HepG2 (cell line): ENCODE results near the gene TUBB2B. TPM values are rescaled to one million over a fixed set of nuclear protein-coding genes. Genes with fewer than 3 reads are reported as not detected.

Experiments used
- AHR ChIP-seq: IDR thresholded peaks from 2 replicates; pipeline ENCODE4 v1.6.1; 2018; ENCODE audit warnings: missing genetic modification reagents, missing compliant biosample characterization
- BRCA1 ChIP-seq: sonication (generic); formaldehyde crosslinking; IDR thresholded peaks from 2 replicates; pipeline ENCODE4 v1.4.0; 2020; ENCODE audit warnings: missing genetic modification reagents
- ELF3 ChIP-seq: IDR thresholded peaks from 2 replicates; pipeline ENCODE4 v1.6.1; 2016; ENCODE audit warnings: missing genetic modification reagents, missing compliant biosample characterization
- HNF4G ChIP-seq, 2 experiments: sonication (generic) in 1 of 2; formaldehyde crosslinking in 1 of 2; IDR thresholded peaks; 2 replicates each; pipeline versions ENCODE4 v1.4.0 to v1.6.1; 2011 to 2020; ENCODE audit warnings: borderline replicate concordance in 2 of 2, low read depth in 2 of 2, mild to moderate bottlenecking in 2 of 2, low read length in 1 of 2, missing genetic modification reagents in 1 of 2, moderate library complexity in 1 of 2
- HOXD1 ChIP-seq: sonication (generic); formaldehyde crosslinking; IDR thresholded peaks from 2 replicates; pipeline ENCODE4 v1.5.0; 2020; ENCODE audit warnings: missing genetic modification reagents
- KDM1A ChIP-seq: IDR thresholded peaks from 2 replicates; pipeline ENCODE4 v1.6.1; 2016; ENCODE audit warnings: missing compliant biosample characterization
- NFE2L2 ChIP-seq: fragments of 150-350 bp; IDR thresholded peaks from 2 replicates; pipeline ENCODE4 v1.6.1; 2014; ENCODE audit warnings: low read length
- RXRA ChIP-seq: sonication (generic); formaldehyde crosslinking; IDR thresholded peaks from 2 replicates; pipeline ENCODE4 v1.5.1; 2020; ENCODE audit warnings: missing genetic modification reagents
- SALL2 ChIP-seq: sonication (generic); formaldehyde crosslinking; IDR thresholded peaks from 2 replicates; pipeline ENCODE4 v1.8.1; 2023; ENCODE audit warnings: mild to moderate bottlenecking, missing genetic modification reagents, inconsistent platforms
- ZBTB1 ChIP-seq: sonication (generic); formaldehyde crosslinking; IDR thresholded peaks from 2 replicates; pipeline ENCODE4 v1.4.0; 2020; ENCODE audit warnings: missing genetic modification reagents, borderline replicate concordance
- ZNF138 ChIP-seq: sonication (generic); formaldehyde crosslinking; IDR thresholded peaks from 2 replicates; pipeline ENCODE4 v1.5.0; 2020; ENCODE audit warnings: mild to moderate bottlenecking, low read depth, missing genetic modification reagents
- ZNF205 ChIP-seq: IDR thresholded peaks from 2 replicates; pipeline ENCODE4 v1.6.1; 2018; ENCODE audit warnings: missing biosample characterization, missing genetic modification reagents
- ZNF260 ChIP-seq: sonication (generic); formaldehyde crosslinking; IDR thresholded peaks from 2 replicates; pipeline ENCODE4 v1.4.0; 2020; ENCODE audit warnings: missing genetic modification reagents, low read depth, mild to moderate bottlenecking, borderline replicate concordance
- polyA plus RNA-seq, 8 experiments: library from polyadenylated mRNA; depleted of rRNA in 3 of 8; stranded (reverse) in 7 of 8; unstranded in 1 of 8; fragments of >200 nt; fragmentation: Illumina TruSeq in 4 of 8; extraction: Trizol in 4 of 8; gene quantifications; 2 replicates each; pipeline versions ENCODE4 v1.2.1 to v1.2.3, GENCODE V29; 2011 to 2016; ENCODE audit warnings: low read depth in 4 of 8, missing spikeins in 1 of 8, mixed read lengths in 1 of 8; ENCODE audit not compliant: insufficient read depth in 1 of 8
- total RNA-seq, 5 experiments: library from RNA; depleted of rRNA; stranded (reverse); fragments of >200 nt; fragmentation: Illumina TruSeq; extraction: Trizol; gene quantifications; 2 replicates each; pipeline ENCODE4 v1.2.3, GENCODE V29; 2016; ENCODE audit warnings: low read depth in 1 of 5
- TF ChIP-seq, protein P1 (sequence below): sonication (generic); formaldehyde crosslinking; IDR thresholded peaks from 2 replicates; pipeline ENCODE4 v1.4.0; 2020; ENCODE audit warnings: mild to moderate bottlenecking, missing genetic modification reagents
- TF ChIP-seq, protein P2 (sequence below): sonication (generic); formaldehyde crosslinking; IDR thresholded peaks from 2 replicates; pipeline ENCODE4 v1.8.1; 2023; ENCODE audit warnings: missing genetic modification reagents, inconsistent platforms, borderline replicate concordance
- TF ChIP-seq, protein P3 (sequence below): sonication (generic); formaldehyde crosslinking; IDR thresholded peaks from 2 replicates; pipeline ENCODE4 v1.4.0; 2020; ENCODE audit warnings: missing genetic modification reagents
- TF ChIP-seq, protein P4 (sequence below): sonication (generic); formaldehyde crosslinking; IDR thresholded peaks from 2 replicates; pipeline ENCODE4 v1.8.1; 2022; ENCODE audit warnings: low read depth, mild to moderate bottlenecking, missing genetic modification reagents
- TF ChIP-seq, protein P5 (sequence below): IDR thresholded peaks from 2 replicates; pipeline ENCODE4 v1.6.1; 2016; ENCODE audit warnings: missing genetic modification reagents, missing compliant biosample characterization
- TF ChIP-seq, protein P6 (sequence below): sonication (generic); formaldehyde crosslinking; IDR thresholded peaks from 2 replicates; pipeline ENCODE4 v1.4.0; 2020; ENCODE audit warnings: missing genetic modification reagents, borderline replicate concordance

Gene TUBB2B
- total and polyA plus RNA-seq, 2 of the 13 experiments (the other 11 are each of a cell fraction or from before 2014, with no cell fraction given), result 10.3 to 23.6 TPM

DNA sequence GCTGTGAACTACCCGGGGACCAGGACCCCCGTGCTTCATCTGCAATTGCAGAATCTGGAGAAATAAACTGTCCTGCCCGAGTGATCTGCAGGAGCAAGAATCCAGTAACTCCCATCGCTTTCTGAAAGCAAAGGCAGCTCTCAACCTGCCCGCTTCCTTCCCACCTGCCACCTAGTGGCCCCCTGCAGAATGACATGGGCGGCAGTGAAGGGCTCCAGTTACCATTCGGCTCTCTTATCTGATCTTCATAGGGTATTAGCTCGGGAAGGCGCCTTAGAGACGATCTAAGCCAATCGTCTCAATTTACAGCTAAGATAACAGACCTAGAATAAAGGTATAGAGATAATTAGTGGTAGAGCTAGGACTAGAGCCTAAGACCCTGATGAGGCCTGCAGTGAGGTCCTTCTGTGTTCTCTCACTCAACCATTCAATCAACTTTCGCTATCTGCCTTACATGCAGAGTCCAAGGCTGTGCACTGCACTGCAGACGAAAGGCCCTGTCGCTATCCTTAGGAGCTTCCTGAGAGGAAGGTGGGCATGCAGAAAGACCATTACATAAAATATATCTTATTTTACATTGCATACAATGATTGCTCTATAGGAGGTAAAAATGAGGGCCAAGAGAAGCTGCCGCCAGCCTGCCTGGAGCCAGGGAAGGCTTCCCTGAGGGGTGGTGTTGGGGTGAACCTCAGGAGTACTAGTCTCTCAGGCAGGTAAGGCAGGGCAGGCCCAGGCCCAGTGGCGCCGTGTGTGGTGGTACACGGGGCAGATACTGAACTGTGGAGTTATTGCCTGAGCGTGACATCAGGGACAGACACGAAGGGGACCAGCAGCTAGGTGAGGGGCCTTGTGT is 24.2 kb upstream of the TUBB2B start (continued):
- no peak for TF ChIP-seq ZNF138 (CRISPR knock-in tag)
- TF ChIP-seq, protein P1, sequence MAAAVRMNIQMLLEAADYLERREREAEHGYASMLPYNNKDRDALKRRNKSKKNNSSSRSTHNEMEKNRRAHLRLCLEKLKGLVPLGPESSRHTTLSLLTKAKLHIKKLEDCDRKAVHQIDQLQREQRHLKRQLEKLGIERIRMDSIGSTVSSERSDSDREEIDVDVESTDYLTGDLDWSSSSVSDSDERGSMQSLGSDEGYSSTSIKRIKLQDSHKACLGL, result no peak
- no peak for TF ChIP-seq BRCA1 (CRISPR knock-in tag)
- TF ChIP-seq, protein P2, sequence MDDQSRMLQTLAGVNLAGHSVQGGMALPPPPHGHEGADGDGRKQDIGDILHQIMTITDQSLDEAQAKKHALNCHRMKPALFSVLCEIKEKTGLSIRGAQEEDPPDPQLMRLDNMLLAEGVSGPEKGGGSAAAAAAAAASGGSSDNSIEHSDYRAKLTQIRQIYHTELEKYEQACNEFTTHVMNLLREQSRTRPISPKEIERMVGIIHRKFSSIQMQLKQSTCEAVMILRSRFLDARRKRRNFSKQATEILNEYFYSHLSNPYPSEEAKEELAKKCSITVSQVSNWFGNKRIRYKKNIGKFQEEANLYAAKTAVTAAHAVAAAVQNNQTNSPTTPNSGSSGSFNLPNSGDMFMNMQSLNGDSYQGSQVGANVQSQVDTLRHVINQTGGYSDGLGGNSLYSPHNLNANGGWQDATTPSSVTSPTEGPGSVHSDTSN (CRISPR knock-in tag), result no peak
- TF ChIP-seq, protein P3, sequence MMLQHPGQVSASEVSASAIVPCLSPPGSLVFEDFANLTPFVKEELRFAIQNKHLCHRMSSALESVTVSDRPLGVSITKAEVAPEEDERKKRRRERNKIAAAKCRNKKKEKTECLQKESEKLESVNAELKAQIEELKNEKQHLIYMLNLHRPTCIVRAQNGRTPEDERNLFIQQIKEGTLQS (CRISPR knock-in tag), result no peak
- no peak for TF ChIP-seq NFE2L2
- TF ChIP-seq ZBTB1 (CRISPR knock-in tag), result no peak
- TF ChIP-seq SALL2 (CRISPR knock-in tag), result no peak
- no peak for TF ChIP-seq ZNF260 (CRISPR knock-in tag)
- no peak for TF ChIP-seq HNF4G (IDR thresholded peaks at IDR 0.05; ENCODE audit: borderline replicate concordance, low read depth, low read length)
- 0 out of 2 replicates have a peak, but pooled peaks have one; percentile 53 for TF ChIP-seq HNF4G (CRISPR knock-in tag; IDR thresholded peaks at IDR 0.05; ENCODE audit: borderline replicate concordance, low read depth)
- TF ChIP-seq AHR, result no peak
- peak; percentile 77 for TF ChIP-seq ELF3 (CRISPR knock-in tag)
- TF ChIP-seq HOXD1 (CRISPR knock-in tag), result no peak
- TF ChIP-seq RXRA (CRISPR knock-in tag), result no peak
- TF ChIP-seq, protein P4, sequence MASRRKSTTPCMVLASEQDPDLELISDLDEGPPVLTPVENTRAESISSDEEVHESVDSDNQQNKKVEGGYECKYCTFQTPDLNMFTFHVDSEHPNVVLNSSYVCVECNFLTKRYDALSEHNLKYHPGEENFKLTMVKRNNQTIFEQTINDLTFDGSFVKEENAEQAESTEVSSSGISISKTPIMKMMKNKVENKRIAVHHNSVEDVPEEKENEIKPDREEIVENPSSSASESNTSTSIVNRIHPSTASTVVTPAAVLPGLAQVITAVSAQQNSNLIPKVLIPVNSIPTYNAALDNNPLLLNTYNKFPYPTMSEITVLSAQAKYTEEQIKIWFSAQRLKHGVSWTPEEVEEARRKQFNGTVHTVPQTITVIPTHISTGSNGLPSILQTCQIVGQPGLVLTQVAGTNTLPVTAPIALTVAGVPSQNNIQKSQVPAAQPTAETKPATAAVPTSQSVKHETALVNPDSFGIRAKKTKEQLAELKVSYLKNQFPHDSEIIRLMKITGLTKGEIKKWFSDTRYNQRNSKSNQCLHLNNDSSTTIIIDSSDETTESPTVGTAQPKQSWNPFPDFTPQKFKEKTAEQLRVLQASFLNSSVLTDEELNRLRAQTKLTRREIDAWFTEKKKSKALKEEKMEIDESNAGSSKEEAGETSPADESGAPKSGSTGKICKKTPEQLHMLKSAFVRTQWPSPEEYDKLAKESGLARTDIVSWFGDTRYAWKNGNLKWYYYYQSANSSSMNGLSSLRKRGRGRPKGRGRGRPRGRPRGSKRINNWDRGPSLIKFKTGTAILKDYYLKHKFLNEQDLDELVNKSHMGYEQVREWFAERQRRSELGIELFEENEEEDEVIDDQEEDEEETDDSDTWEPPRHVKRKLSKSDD (CRISPR knock-in tag), result no peak
- TF ChIP-seq, protein P5, sequence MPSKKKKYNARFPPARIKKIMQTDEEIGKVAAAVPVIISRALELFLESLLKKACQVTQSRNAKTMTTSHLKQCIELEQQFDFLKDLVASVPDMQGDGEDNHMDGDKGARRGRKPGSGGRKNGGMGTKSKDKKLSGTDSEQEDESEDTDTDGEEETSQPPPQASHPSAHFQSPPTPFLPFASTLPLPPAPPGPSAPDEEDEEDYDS (CRISPR knock-in tag), result peak; percentile 44; the same call in 1 of the 2 replicates
- TF ChIP-seq ZNF205 (CRISPR knock-in tag), result peak; percentile 67
- TF ChIP-seq KDM1A (CRISPR knock-in tag), result no peak
- TF ChIP-seq, protein P6, sequence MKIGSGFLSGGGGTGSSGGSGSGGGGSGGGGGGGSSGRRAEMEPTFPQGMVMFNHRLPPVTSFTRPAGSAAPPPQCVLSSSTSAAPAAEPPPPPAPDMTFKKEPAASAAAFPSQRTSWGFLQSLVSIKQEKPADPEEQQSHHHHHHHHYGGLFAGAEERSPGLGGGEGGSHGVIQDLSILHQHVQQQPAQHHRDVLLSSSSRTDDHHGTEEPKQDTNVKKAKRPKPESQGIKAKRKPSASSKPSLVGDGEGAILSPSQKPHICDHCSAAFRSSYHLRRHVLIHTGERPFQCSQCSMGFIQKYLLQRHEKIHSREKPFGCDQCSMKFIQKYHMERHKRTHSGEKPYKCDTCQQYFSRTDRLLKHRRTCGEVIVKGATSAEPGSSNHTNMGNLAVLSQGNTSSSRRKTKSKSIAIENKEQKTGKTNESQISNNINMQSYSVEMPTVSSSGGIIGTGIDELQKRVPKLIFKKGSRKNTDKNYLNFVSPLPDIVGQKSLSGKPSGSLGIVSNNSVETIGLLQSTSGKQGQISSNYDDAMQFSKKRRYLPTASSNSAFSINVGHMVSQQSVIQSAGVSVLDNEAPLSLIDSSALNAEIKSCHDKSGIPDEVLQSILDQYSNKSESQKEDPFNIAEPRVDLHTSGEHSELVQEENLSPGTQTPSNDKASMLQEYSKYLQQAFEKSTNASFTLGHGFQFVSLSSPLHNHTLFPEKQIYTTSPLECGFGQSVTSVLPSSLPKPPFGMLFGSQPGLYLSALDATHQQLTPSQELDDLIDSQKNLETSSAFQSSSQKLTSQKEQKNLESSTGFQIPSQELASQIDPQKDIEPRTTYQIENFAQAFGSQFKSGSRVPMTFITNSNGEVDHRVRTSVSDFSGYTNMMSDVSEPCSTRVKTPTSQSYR (CRISPR knock-in tag), result no peak
